GM19025 (cell line): ENCODE measurements around the gene KNDC1.
"Not testable (repeated sequence)": the region's sequence is repeated elsewhere in the genome, so short reads cannot be mapped to it uniquely, and the experiment has no call there.

Source experiments
- ATAC-seq: cut with Tn5 transposase; IDR thresholded peaks from one replicate; pipeline ENCODE4 v1.9.1; 2021; ENCODE audit warnings: mild to moderate bottlenecking, low read depth, moderate library complexity; ENCODE audit not compliant: unreplicated experiment

The KNDC1 gene

GRCh38 chr10:133159950-133160825 is at the start of gene KNDC1:
KNDC1 (plus strand) TSS chr10:133160219; CDS start chr10:133160468, 249 bp downstream.
- ATAC-seq, result no peak

GRCh38 chr10:133110609-133111275 is 49.3 kb upstream of the KNDC1 start:
- ATAC-seq, result no peak

- ATAC-seq, result not testable (repeated sequence)
These were observed 48.4 kb upstream of the KNDC1 start for GRCh38 chr10:133111640-133112039.

- ATAC-seq, result no peak
These were observed 46.7 kb upstream of the KNDC1 start for GRCh38 chr10:133113146-133113830.

- ATAC-seq, result no peak
These were observed 46.2 kb upstream of the KNDC1 start for GRCh38 chr10:133113847-133114246.

GRCh38 chr10:133114251-133114650 is 45.8 kb upstream of the KNDC1 start:
- no peak for ATAC-seq

GRCh38 chr10:133114726-133115452 is 45.1 kb upstream of the KNDC1 start:
- ATAC-seq, result no peak

- no peak for ATAC-seq
These were observed 44.6 kb upstream of the KNDC1 start for GRCh38 chr10:133115453-133115842.

- ATAC-seq, result no peak
These were observed 44.0 kb upstream of the KNDC1 start for GRCh38 chr10:133115976-133116375.

- no peak for ATAC-seq
These were observed 43.6 kb upstream of the KNDC1 start for GRCh38 chr10:133116455-133116854.

- ATAC-seq, result no peak
These were observed 42.9 kb upstream of the KNDC1 start for GRCh38 chr10:133117036-133117687.

GRCh38 chr10:133117688-133118071 is 42.3 kb upstream of the KNDC1 start:
- ATAC-seq, result no peak

- no peak for ATAC-seq
These were observed 38.5 kb upstream of the KNDC1 start for GRCh38 chr10:133121479-133121878.

- ATAC-seq, result no peak
These were observed 37.7 kb upstream of the KNDC1 start for GRCh38 chr10:133122171-133122935.

GRCh38 chr10:133123050-133123745 is 36.8 kb upstream of the KNDC1 start:
- no peak for ATAC-seq

- no peak for ATAC-seq
These were observed 36.2 kb upstream of the KNDC1 start for GRCh38 chr10:133123746-133124356.

GRCh38 chr10:133124357-133125211 is 35.4 kb upstream of the KNDC1 start:
- no peak for ATAC-seq
